Caco-2 (cell line): Measurements from ENCODE around the gene IGF2BP3. TPM values are rescaled to one million over a fixed set of nuclear protein-coding genes. Genes with fewer than 3 reads are reported as not detected.

ENCODE experiments used
- BruUV-seq: library from RNA; stranded (reverse); fragments of 400-500 nt; replicated peaks from 2 replicates; lab custom pipeline; 2021; lab: Mats Ljungman, UMichigan
- CTCF ChIA-PET: fragments of 300-600 bp; sonication (Branson Sonifier 250); formaldehyde crosslinking; loops from one replicate; lab custom pipeline; 2022; ENCODE audit warnings: antibody characterized with exemption; lab: Charles Lee
- POLR2A ChIA-PET: fragments of 300-600 bp; sonication (Branson Sonifier 250); formaldehyde crosslinking; loops from one replicate; lab custom pipeline; 2022; ENCODE audit warnings: antibody characterized with exemption; lab: Charles Lee
- DNase-seq, 2 experiments: peaks; one replicate each; pipeline versions ENCODE4 v3.0.0 to v3.0.0-alpha.2; 2020 to 2022
- H3K27me3 ChIP-seq: replicated peaks from 2 replicates; pipeline ENCODE4 v1.6.0; 2011; ENCODE audit warnings: low read length; ENCODE audit not compliant: control insufficient read depth, insufficient read depth
- H3K36me3 ChIP-seq: 2 replicates; pipeline ENCODE4 v1.5.1; 2011; ENCODE audit warnings: low read length; ENCODE audit not compliant: control insufficient read depth, insufficient read depth
- H3K4me1 ChIP-seq: fragments of 250-450 bp; sonication (Bioruptor Pico); 2 replicates; pipeline ENCODE4 v1.5.1; 2020; ENCODE audit warnings: mild to moderate bottlenecking
- H3K4me3 ChIP-seq: 2 replicates; pipeline ENCODE4 v1.5.1; 2011; ENCODE audit warnings: low read depth, mild to moderate bottlenecking, control low read depth, low read length
- H3K9me3 ChIP-seq: fragments of 250-450 bp; sonication (Bioruptor Pico); 2 replicates; pipeline ENCODE4 v1.5.1; 2020; ENCODE audit warnings: mild to moderate bottlenecking, moderate library complexity
- H3K27ac Mint-ChIP-seq: one replicate; pipeline ENCODE4 v1.8.0; 2022; ENCODE audit warnings: mixed read lengths; ENCODE audit not compliant: unreplicated experiment
- H3K27me3 Mint-ChIP-seq: one replicate; pipeline ENCODE4 v1.8.0; 2022; ENCODE audit warnings: mixed read lengths; ENCODE audit not compliant: insufficient read depth, unreplicated experiment
- H3K36me3 Mint-ChIP-seq: one replicate; pipeline ENCODE4 v1.8.0; 2022; ENCODE audit warnings: mild to moderate bottlenecking, mixed read lengths; ENCODE audit not compliant: insufficient read depth, unreplicated experiment
- H3K4me1 Mint-ChIP-seq: one replicate; pipeline ENCODE4 v1.8.0; 2022; ENCODE audit warnings: low read depth, mixed read lengths; ENCODE audit not compliant: unreplicated experiment
- H3K4me3 Mint-ChIP-seq: one replicate; pipeline ENCODE4 v1.8.0; 2022; ENCODE audit warnings: mild to moderate bottlenecking, moderate library complexity, mixed read lengths; ENCODE audit not compliant: unreplicated experiment
- H3K9me3 Mint-ChIP-seq: one replicate; pipeline ENCODE4 v1.8.0; 2022; ENCODE audit warnings: mixed read lengths; ENCODE audit not compliant: unreplicated experiment
- intact Hi-C: fragments of 100-400 bp; cut with micrococcal nuclease; formaldehyde crosslinking; loops from one replicate; pipeline ENCODE4 v1.10.0; 2022; ENCODE audit not compliant: unreplicated experiment
- total RNA-seq: library from RNA; stranded (reverse); gene quantifications from 2 replicates; pipeline ENCODE4 v1.2.3, GENCODE V29; 2022
- TF ChIP-seq, protein P1 (sequence below), 2 experiments: fragments of 200-600 bp in 1 of 2; IDR thresholded peaks; 1 replicate in 1 of 2; 2 replicates in 1 of 2; pipeline versions ENCODE4 v1.5.1 to v1.8.0; 2011 to 2022; ENCODE audit warnings: antibody characterized with exemption in 1 of 2, control low read depth in 1 of 2, inconsistent platforms in 1 of 2, low read depth in 1 of 2, low read length in 1 of 2, mild to moderate bottlenecking in 1 of 2, moderate library complexity in 1 of 2; ENCODE audit not compliant: insufficient read depth in 1 of 2, severe bottlenecking in 1 of 2, unreplicated experiment in 1 of 2

Gene IGF2BP3
- total RNA-seq, 1 experiment from 2014 or later: 127 TPM

GRCh38 chr7:23298885-23299769 is 171.2 kb downstream of the IGF2BP3 start, which contains the start of gene MALSU1:
Gene MALSU1 (plus strand): TSS chr7:23299339. CDS start chr7:23299353, 14 bp downstream.
- TF ChIP-seq, protein P1, sequence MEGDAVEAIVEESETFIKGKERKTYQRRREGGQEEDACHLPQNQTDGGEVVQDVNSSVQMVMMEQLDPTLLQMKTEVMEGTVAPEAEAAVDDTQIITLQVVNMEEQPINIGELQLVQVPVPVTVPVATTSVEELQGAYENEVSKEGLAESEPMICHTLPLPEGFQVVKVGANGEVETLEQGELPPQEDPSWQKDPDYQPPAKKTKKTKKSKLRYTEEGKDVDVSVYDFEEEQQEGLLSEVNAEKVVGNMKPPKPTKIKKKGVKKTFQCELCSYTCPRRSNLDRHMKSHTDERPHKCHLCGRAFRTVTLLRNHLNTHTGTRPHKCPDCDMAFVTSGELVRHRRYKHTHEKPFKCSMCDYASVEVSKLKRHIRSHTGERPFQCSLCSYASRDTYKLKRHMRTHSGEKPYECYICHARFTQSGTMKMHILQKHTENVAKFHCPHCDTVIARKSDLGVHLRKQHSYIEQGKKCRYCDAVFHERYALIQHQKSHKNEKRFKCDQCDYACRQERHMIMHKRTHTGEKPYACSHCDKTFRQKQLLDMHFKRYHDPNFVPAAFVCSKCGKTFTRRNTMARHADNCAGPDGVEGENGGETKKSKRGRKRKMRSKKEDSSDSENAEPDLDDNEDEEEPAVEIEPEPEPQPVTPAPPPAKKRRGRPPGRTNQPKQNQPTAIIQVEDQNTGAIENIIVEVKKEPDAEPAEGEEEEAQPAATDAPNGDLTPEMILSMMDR (IDR thresholded peaks at IDR 0.05; ENCODE audit: insufficient read depth in 1 of 2, low read depth in 1 of 2, low read length in 1 of 2, severe bottlenecking in 1 of 2, unreplicated experiment in 1 of 2): no peak
- Mint-ChIP-seq H3K27ac (peak within 1 kb of the TSS; percentile 87), H3K27me3 (no peaks in the 10 kb centered on the region), H3K4me3 (peak within 1 kb of the TSS; percentile 95), H3K9me3 (no peaks in the 10 kb centered on the region), H3K36me3 (peaks cover 49% of the 10 kb centered on the region), H3K4me1 (peaks cover 25% of the 10 kb centered on the region)
- ChIA-PET POLR2A (interaction anchor here (0.5 to 1.5 kb wide), 7 partner anchors 14 to 206 kb away, joined by 3 to 6 read pairs (median 3); no protein-coding TSS in a partner anchor), CTCF (interaction anchor here (0.5 to 1.7 kb wide), 4 partner anchors 21 to 32 kb away, joined by 3 to 17 read pairs (median 6); no protein-coding TSS in a partner anchor)
- Histone ChIP-seq H3K27me3 (no peaks in the 10 kb centered on the region), H3K4me1 (peaks cover 5% of the 10 kb centered on the region; the same call in 1 of the 2 replicates), H3K9me3 (no peaks in the 10 kb centered on the region), H3K4me3 (peak within 1 kb of the TSS; percentile 84), H3K36me3 (peaks cover 1% of the 10 kb centered on the region; the same call in 1 of the 2 replicates)
- DNase-seq: peak; percentile 96
- TSS peak; percentile 92 for BruUV-seq
- intact Hi-C loops: loop anchor here (1.0 kb wide), 1 partner anchor 26 kb away; no protein-coding TSS in a partner anchor

GRCh38 chr7:23298141-23298881 is 172.0 kb downstream of the IGF2BP3 start:
- Mint-ChIP-seq H3K9me3 (no peaks in the 10 kb centered on the region), H3K4me3 (peak overlapping the region; percentile 95), H3K27me3 (no peaks in the 10 kb centered on the region), H3K36me3 (peaks cover 41% of the 10 kb centered on the region), H3K4me1 (peaks cover 25% of the 10 kb centered on the region), H3K27ac (peak overlapping the region; percentile 87)
- no peak for DNase-seq
- H3K4me3 ChIP-seq: no peak overlapping the region
- no peaks in the 10 kb centered on the region for H3K27me3 ChIP-seq
- peaks cover 5% of the 10 kb centered on the region; the same call in 1 of the 2 replicates for H3K4me1 ChIP-seq
- intact Hi-C loops: no loop called here
- no TSS peak for BruUV-seq
- H3K36me3 ChIP-seq: peaks cover 1% of the 10 kb centered on the region; the same call in 1 of the 2 replicates
- TF ChIP-seq, protein P1 (IDR thresholded peaks at IDR 0.05; ENCODE audit: insufficient read depth in 1 of 2, low read depth in 1 of 2, low read length in 1 of 2, severe bottlenecking in 1 of 2, unreplicated experiment in 1 of 2): no peak
- POLR2A ChIA-PET: interaction anchor here (0.5 to 1.5 kb wide), 7 partner anchors 15 to 207 kb away, joined by 3 to 6 read pairs (median 3); no protein-coding TSS in a partner anchor
- CTCF ChIA-PET: interaction anchor here (0.5 to 1.7 kb wide), 4 partner anchors 20 to 31 kb away, joined by 3 to 17 read pairs (median 6); no protein-coding TSS in a partner anchor
- no peaks in the 10 kb centered on the region for H3K9me3 ChIP-seq

DNA sequence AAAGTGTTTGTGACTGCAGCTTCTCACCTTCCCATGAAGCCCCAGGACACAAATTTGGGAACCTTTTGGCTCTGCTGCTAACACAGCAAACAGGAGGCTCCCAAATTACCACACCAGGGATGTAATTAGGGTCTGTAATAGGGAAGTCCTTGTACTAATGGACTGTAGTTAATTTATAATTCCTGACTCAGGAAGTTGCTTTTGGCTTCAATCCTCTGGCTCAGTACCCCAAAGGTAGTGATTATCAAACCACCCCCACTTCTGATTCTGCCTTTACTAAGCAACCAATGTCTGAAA is 174.9 kb downstream of the IGF2BP3 start:
- peaks cover 1% of the 10 kb centered on the region; the same call in 1 of the 2 replicates for H3K4me1 ChIP-seq
- CTCF ChIA-PET: interaction anchor here (2.2 kb wide), 1 partner anchor 22 kb away, joined by 8 read pairs; no protein-coding TSS in a partner anchor

More for the DNA sequence above, 174.9 kb downstream of the IGF2BP3 start:
- H3K9me3 Mint-ChIP-seq: no peaks in the 10 kb centered on the region
- POLR2A ChIA-PET: no interaction called here
- Histone ChIP-seq H3K27me3 (no peaks in the 10 kb centered on the region), H3K9me3 (no peaks in the 10 kb centered on the region), H3K36me3 (no peaks in the 10 kb centered on the region), H3K4me3 (no peak overlapping the region)
- no peak for DNase-seq
- peaks cover 9% of the 10 kb centered on the region for H3K4me1 Mint-ChIP-seq
- TF ChIP-seq, protein P1 (IDR thresholded peaks at IDR 0.05; ENCODE audit: insufficient read depth in 1 of 2, low read depth in 1 of 2, low read length in 1 of 2, severe bottlenecking in 1 of 2, unreplicated experiment in 1 of 2): no peak
- intact Hi-C loops: no loop called here
- H3K27me3 Mint-ChIP-seq: no peaks in the 10 kb centered on the region
- peaks cover 15% of the 10 kb centered on the region for H3K36me3 Mint-ChIP-seq
- no peak overlapping the region for H3K27ac Mint-ChIP-seq
- H3K4me3 Mint-ChIP-seq: no peak overlapping the region
- BruUV-seq: no TSS peak
